Left colon (tissue), 2 donors: ENCODE measurements around the gene CGB2. TPM values are rescaled to one million over a fixed set of nuclear protein-coding genes. Genes with fewer than 3 reads are reported as not detected.
"Not testable (repeated sequence)": the region's sequence is repeated elsewhere in the genome, so short reads cannot be mapped to it uniquely, and the experiment has no call there.

ENCODE experiments used
- ATAC-seq: fragments of 200-7000 bp; cut with Tn5 transposase; one replicate; pipeline ENCODE4 v1.9.1; 2020; ENCODE audit warnings: mild to moderate bottlenecking, moderate library complexity
- DNase-seq, 2 donors: peaks; one replicate each; pipeline ENCODE4 v3.0.0-alpha.2; 2020
- intact Hi-C, 2 donors: fragments of 100-400 bp; cut with DNase I in 1 of 2; cut with micrococcal nuclease in 1 of 2; formaldehyde crosslinking; loops; one replicate each; pipeline versions ENCODE4 v1.11.2 to v1.14.0; 2022; cut with DNase I, micrococcal nuclease
- long read RNA-seq: library from polyadenylated mRNA; unstranded; transcript quantifications from one replicate; pipeline ENCODE4 v2.0.0, GENCODE V29; 2021
- total RNA-seq, 2 donors: library from RNA; stranded (reverse); fragmentation: NEBNext Ultra II Directional; extraction: Animal tissue kit (Norgen Biotek cat#: 25700); gene quantifications; one replicate each; pipeline ENCODE4 v1.2.1, GENCODE V29; 2021
- donor health status: DM: no; HTN: no; CAD: no.
- donor health status: DM: yes; HTN: yes; CAD: no.

CGB2 gene
- not detected for total RNA-seq
- long read RNA-seq, result 0 reads

- DNase-seq, intact Hi-C loops, ATAC-seq: not testable (repeated sequence)
Measured at GRCh38 chr19:49031642-49032301, at the start of gene CGB2. TSS of gene CGB2 (plus strand) at chr19:49031890. CDS start at chr19:49032096, 206 bp downstream.

- intact Hi-C loops, result no loop called here
- ATAC-seq (no peak), DNase-seq (no peak)
Measured at GRCh38 chr19:48982280-48982679, 49.4 kb upstream of the CGB2 start.

- intact Hi-C loops, result no loop called here
- DNase-seq (no peak), ATAC-seq (no peak)
Measured at GRCh38 chr19:48985711-48986110, 46.0 kb upstream of the CGB2 start.

- ATAC-seq (no peak), DNase-seq (no peak)
- intact Hi-C loops, result no loop called here
Measured at GRCh38 chr19:48986211-48986610, 45.5 kb upstream of the CGB2 start.

GRCh38 chr19:48987323-48987722 is 44.4 kb upstream of the CGB2 start:
- intact Hi-C loops, result no loop called here
- DNase-seq, result no peak

GRCh38 chr19:48988286-48988685 is 43.4 kb upstream of the CGB2 start:
- intact Hi-C loops, result no loop called here
- ATAC-seq (no peak), DNase-seq (no peak)

More at GRCh38 chr19:48987323-48987722, 44.4 kb upstream of the CGB2 start:
- no peak for ATAC-seq

- intact Hi-C loops, result no loop called here
- ATAC-seq (no peak), DNase-seq (no peak)
Measured at GRCh38 chr19:48988860-48989259, 42.8 kb upstream of the CGB2 start.

GRCh38 chr19:48989701-48990291 is 41.9 kb upstream of the CGB2 start:
- intact Hi-C loops, result no loop called here
- ATAC-seq, result no peak
- DNase-seq, result no peak

- ATAC-seq (no peak), DNase-seq (no peak)
- intact Hi-C loops, result no loop called here
Measured at GRCh38 chr19:48990400-48990799, 41.3 kb upstream of the CGB2 start.

- DNase-seq, result no peak
- intact Hi-C loops, result no loop called here
- ATAC-seq, result no peak
Measured at GRCh38 chr19:48991011-48991609, 40.6 kb upstream of the CGB2 start.

GRCh38 chr19:48991873-48992580 is 39.7 kb upstream of the CGB2 start:
- intact Hi-C loops, result no loop called here
- DNase-seq (peak; percentile 63 to 75), ATAC-seq (peak; percentile 50)

GRCh38 chr19:48992581-48993174 is 39.0 kb upstream of the CGB2 start:
- intact Hi-C loops, result no loop called here
- peak; percentile 17 for ATAC-seq

GRCh38 chr19:48993175-48994034 is 38.3 kb upstream of the CGB2 start, which contains the start of the genes GYS1 and RUVBL2:
TSS of gene GYS1 (minus strand) at chr19:48993309. CDS start at chr19:48993112, 197 bp downstream.
TSS of gene RUVBL2 (plus strand) at chr19:48993887. CDS start at chr19:48993912, 25 bp downstream.
- intact Hi-C loops, result no loop called here
- DNase-seq, result peak; percentile 99 to 100
- ATAC-seq, result peak; percentile 89

More at GRCh38 chr19:48992581-48993174, 39.0 kb upstream of the CGB2 start:
- DNase-seq, result peak in 1 of 2 donors; percentile 47

- no peak for DNase-seq
- intact Hi-C loops, result no loop called here
- ATAC-seq, result no peak
Measured at GRCh38 chr19:48994035-48994386, 37.7 kb upstream of the CGB2 start.

- DNase-seq (peak in 1 of 2 donors; percentile 76), ATAC-seq (no peak)
- intact Hi-C loops, result no loop called here
Measured at GRCh38 chr19:48997972-48998371, 33.7 kb upstream of the CGB2 start.

- ATAC-seq, result peak; percentile 85
- intact Hi-C loops, result no loop called here
- peak in 1 of 2 donors; percentile 72 for DNase-seq
Measured at GRCh38 chr19:48999481-49000325, 32.0 kb upstream of the CGB2 start.

- intact Hi-C loops, result no loop called here
- no peak for ATAC-seq
- no peak for DNase-seq
Measured at GRCh38 chr19:49004133-49004532, 27.6 kb upstream of the CGB2 start.
